HFFc6 (cell line): ENCODE results near the gene TRMU. TPM values are rescaled to one million over a fixed set of nuclear protein-coding genes. Genes with fewer than 3 reads are reported as not detected.

Source experiments
- DNase-seq: peaks from one replicate; pipeline ENCODE4 v3.0.0-alpha.2; 2018
- H3K27ac Mint-ChIP-seq: 2 replicates; pipeline ENCODE4 v1.8.0; 2020; ENCODE audit warnings: mild to moderate bottlenecking, mixed read lengths
- H3K27me3 Mint-ChIP-seq: 2 replicates; pipeline ENCODE4 v1.8.0; 2021; ENCODE audit warnings: mild to moderate bottlenecking, moderate library complexity, mixed read lengths; ENCODE audit not compliant: insufficient read depth
- H3K36me3 Mint-ChIP-seq: 2 replicates; pipeline ENCODE4 v1.8.0; 2021; ENCODE audit warnings: low read depth, mixed read lengths
- H3K4me1 Mint-ChIP-seq: 2 replicates; pipeline ENCODE4 v1.8.0; 2020; ENCODE audit warnings: low read depth, mixed read lengths
- H3K4me3 Mint-ChIP-seq: 2 replicates; pipeline ENCODE4 v1.8.0; 2020; ENCODE audit warnings: mild to moderate bottlenecking, moderate library complexity, mixed read lengths
- H3K9me3 Mint-ChIP-seq: 2 replicates; pipeline ENCODE4 v1.8.0; 2020; ENCODE audit warnings: mild to moderate bottlenecking, mixed read lengths
- total RNA-seq, 6 experiments: library from RNA; stranded (reverse); fragmentation: NEBNext Ultra II Directional; extraction: Animal tissue kit (Norgen Biotek cat#: 25700); gene quantifications; 2 replicates in 1 of 6; 3 replicates in 5 of 6; pipeline ENCODE4 v1.2.3, GENCODE V29; 2021
- TF ChIP-seq, protein P1 (sequence below): fragments of 200-600 bp; sonication (generic); IDR thresholded peaks from 2 replicates; pipeline ENCODE4 v1.5.0; 2021; ENCODE audit warnings: antibody characterized with exemption, mild to moderate bottlenecking

TRMU gene
- total RNA-seq, 6 experiments from 2014 or later, result 26.4 to 36.4 (median 32.4) TPM

- H3K27ac Mint-ChIP-seq, result no peak overlapping the region
- H3K36me3 Mint-ChIP-seq, result peaks cover 16% of the 10 kb centered on the region
- no peak for DNase-seq
- no peak overlapping the region for H3K4me3 Mint-ChIP-seq
- TF ChIP-seq, protein P1, sequence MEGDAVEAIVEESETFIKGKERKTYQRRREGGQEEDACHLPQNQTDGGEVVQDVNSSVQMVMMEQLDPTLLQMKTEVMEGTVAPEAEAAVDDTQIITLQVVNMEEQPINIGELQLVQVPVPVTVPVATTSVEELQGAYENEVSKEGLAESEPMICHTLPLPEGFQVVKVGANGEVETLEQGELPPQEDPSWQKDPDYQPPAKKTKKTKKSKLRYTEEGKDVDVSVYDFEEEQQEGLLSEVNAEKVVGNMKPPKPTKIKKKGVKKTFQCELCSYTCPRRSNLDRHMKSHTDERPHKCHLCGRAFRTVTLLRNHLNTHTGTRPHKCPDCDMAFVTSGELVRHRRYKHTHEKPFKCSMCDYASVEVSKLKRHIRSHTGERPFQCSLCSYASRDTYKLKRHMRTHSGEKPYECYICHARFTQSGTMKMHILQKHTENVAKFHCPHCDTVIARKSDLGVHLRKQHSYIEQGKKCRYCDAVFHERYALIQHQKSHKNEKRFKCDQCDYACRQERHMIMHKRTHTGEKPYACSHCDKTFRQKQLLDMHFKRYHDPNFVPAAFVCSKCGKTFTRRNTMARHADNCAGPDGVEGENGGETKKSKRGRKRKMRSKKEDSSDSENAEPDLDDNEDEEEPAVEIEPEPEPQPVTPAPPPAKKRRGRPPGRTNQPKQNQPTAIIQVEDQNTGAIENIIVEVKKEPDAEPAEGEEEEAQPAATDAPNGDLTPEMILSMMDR, result no peak
- no peaks in the 10 kb centered on the region for H3K9me3 Mint-ChIP-seq
- peaks cover 3% of the 10 kb centered on the region for H3K27me3 Mint-ChIP-seq
- no peaks in the 10 kb centered on the region for H3K4me1 Mint-ChIP-seq
Observed at GRCh38 chr22:46326066-46326680, 9.3 kb upstream of the TRMU start.

GRCh38 chr22:46327691-46328465 lies 7.6 kb upstream of the TRMU start:
- Mint-ChIP-seq H3K4me3 (no peak overlapping the region), H3K27me3 (peaks cover 4% of the 10 kb centered on the region)
- TF ChIP-seq, protein P1, result no peak

GRCh38 chr22:46328797-46329196 lies 6.7 kb upstream of the TRMU start:
- no peak for DNase-seq
- H3K27ac Mint-ChIP-seq, result no peak overlapping the region
- H3K4me3 Mint-ChIP-seq, result no peak overlapping the region
- peaks cover 4% of the 10 kb centered on the region for H3K27me3 Mint-ChIP-seq
- H3K4me1 Mint-ChIP-seq, result no peaks in the 10 kb centered on the region
- H3K36me3 Mint-ChIP-seq, result peaks cover 13% of the 10 kb centered on the region; the same call in 1 of the 2 replicates
- no peaks in the 10 kb centered on the region for H3K9me3 Mint-ChIP-seq
- TF ChIP-seq, protein P1, result no peak

More at GRCh38 chr22:46327691-46328465, 7.6 kb upstream of the TRMU start:
- DNase-seq, result no peak
- H3K36me3 Mint-ChIP-seq, result peaks cover 14% of the 10 kb centered on the region
- no peaks in the 10 kb centered on the region for H3K9me3 Mint-ChIP-seq
- H3K4me1 Mint-ChIP-seq, result no peaks in the 10 kb centered on the region
- no peak overlapping the region for H3K27ac Mint-ChIP-seq

DNA sequence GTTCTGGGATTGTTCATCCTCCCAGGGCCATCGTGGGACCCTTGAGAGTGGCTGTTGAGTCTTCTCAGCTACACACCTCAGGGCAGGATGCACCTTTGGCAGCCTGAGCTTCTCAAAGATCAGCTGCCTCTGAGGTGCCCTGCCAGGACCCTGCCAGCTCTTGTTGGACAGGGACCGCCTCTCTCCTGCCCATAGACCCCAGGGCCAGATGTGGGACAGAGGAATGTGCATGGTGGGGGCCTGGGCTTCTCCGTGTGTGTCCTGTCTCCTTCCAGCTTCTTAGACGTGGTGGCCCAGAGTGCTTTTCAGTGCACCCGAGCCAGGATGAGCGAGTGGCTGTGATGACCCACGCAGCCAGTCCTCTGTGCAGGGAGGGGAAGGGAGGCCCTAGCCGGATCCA lies 5.9 kb upstream of the TRMU start:
- Mint-ChIP-seq H3K27ac (no peak overlapping the region), H3K4me3 (no peak overlapping the region), H3K36me3 (peaks cover 18% of the 10 kb centered on the region; the same call in 1 of the 2 replicates), H3K4me1 (peaks cover 4% of the 10 kb centered on the region; the same call in 1 of the 2 replicates), H3K9me3 (no peaks in the 10 kb centered on the region), H3K27me3 (peaks cover 4% of the 10 kb centered on the region)
- TF ChIP-seq, protein P1, result no peak
- DNase-seq, result no peak

DNA sequence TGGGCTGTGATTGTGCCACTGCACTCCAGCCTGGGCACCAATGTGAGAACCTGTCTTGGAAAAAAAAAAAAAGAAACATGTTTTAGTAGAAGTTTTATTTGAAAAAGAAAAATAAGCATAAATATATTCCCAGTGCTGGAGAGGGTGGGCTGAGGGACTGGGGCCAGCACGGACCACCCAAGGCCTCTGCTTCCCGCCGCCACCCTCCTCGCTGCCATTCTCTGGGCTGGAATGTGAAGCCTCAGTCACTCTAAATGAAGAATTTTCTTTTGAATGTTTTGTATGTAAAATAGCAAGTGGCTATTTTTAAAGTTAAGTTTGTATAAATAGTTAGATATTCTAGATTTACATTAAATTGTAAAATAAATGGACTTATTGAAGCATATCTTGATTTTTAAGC lies 5.1 kb upstream of the TRMU start:
- Mint-ChIP-seq H3K36me3 (peaks cover 19% of the 10 kb centered on the region; the same call in 1 of the 2 replicates), H3K27ac (no peak overlapping the region), H3K27me3 (peaks cover 4% of the 10 kb centered on the region), H3K4me1 (peaks cover 9% of the 10 kb centered on the region; the same call in 1 of the 2 replicates), H3K4me3 (no peak overlapping the region), H3K9me3 (no peaks in the 10 kb centered on the region)
- TF ChIP-seq, protein P1, result no peak
- DNase-seq, result no peak
